Type B pancreatic cell (in vitro differentiated cells): ENCODE measurements around the gene PDXK. TPM values are rescaled to one million over a fixed set of nuclear protein-coding genes. Genes with fewer than 3 reads are reported as not detected.
A peak's percentile ranks its signal among the peaks of the same experiment; 100 is the strongest.

Source experiments
- DNase-seq: peaks from one replicate; pipeline ENCODE4 v3.0.0; 2021; ENCODE audit warnings: mixed read lengths; ENCODE audit not compliant: unreplicated experiment; ENCODE audit errors: extremely low spot score
- H3K27ac Mint-ChIP-seq: 2 replicates; pipeline ENCODE4 v1.8.0; 2021; ENCODE audit warnings: mild to moderate bottlenecking, mixed read lengths
- H3K27me3 Mint-ChIP-seq: 2 replicates; pipeline ENCODE4 v1.8.0; 2021; ENCODE audit warnings: mixed read lengths
- H3K36me3 Mint-ChIP-seq: 2 replicates; pipeline ENCODE4 v1.8.0; 2021; ENCODE audit warnings: mixed read lengths
- H3K4me1 Mint-ChIP-seq: one replicate; pipeline ENCODE4 v1.8.0; 2021; ENCODE audit warnings: mixed read lengths; ENCODE audit not compliant: unreplicated experiment
- H3K4me3 Mint-ChIP-seq: 2 replicates; pipeline ENCODE4 v1.8.0; 2021; ENCODE audit warnings: mild to moderate bottlenecking, mixed read lengths
- H3K9me3 Mint-ChIP-seq: 2 replicates; pipeline ENCODE4 v1.8.0; 2021; ENCODE audit warnings: mixed read lengths
- total RNA-seq: library from RNA; stranded (reverse); gene quantifications from 2 replicates; pipeline ENCODE4 v1.2.1, GENCODE V29; 2021; ENCODE audit warnings: low replicate concordance
- TF ChIP-seq, protein P1 (sequence below): fragments of 200-600 bp; sonication (generic); conservative IDR thresholded peaks from 2 replicates; pipeline ENCODE4 v1.5.0; 2021; ENCODE audit warnings: antibody characterized with exemption, mild to moderate bottlenecking

The PDXK gene
- total RNA-seq, 1 donor from 2014 or later: 94.4 TPM

DNA sequence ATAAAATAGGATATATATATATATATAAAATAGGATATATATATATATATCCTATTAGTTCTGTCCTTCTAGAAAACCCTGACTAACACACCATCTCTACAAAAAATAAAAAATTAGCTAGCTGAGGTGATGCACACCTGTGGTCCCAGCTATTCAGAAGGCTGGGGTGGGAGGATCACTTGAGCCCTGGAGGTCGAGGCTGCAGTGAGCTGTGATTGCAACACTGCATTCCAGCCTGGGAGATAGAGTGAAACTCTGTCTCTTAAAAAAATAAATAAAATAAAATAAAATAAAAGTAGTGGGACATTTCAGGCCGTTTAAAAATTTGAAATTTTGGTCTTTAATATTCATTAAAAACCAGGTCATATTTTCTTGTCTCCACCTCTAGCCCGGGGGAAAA is 66.2 kb downstream of the PDXK start:
- TF ChIP-seq, protein P1, sequence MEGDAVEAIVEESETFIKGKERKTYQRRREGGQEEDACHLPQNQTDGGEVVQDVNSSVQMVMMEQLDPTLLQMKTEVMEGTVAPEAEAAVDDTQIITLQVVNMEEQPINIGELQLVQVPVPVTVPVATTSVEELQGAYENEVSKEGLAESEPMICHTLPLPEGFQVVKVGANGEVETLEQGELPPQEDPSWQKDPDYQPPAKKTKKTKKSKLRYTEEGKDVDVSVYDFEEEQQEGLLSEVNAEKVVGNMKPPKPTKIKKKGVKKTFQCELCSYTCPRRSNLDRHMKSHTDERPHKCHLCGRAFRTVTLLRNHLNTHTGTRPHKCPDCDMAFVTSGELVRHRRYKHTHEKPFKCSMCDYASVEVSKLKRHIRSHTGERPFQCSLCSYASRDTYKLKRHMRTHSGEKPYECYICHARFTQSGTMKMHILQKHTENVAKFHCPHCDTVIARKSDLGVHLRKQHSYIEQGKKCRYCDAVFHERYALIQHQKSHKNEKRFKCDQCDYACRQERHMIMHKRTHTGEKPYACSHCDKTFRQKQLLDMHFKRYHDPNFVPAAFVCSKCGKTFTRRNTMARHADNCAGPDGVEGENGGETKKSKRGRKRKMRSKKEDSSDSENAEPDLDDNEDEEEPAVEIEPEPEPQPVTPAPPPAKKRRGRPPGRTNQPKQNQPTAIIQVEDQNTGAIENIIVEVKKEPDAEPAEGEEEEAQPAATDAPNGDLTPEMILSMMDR: no peak
- H3K9me3 Mint-ChIP-seq: no peaks in the 10 kb centered on the region
- no peak for DNase-seq
- no peaks in the 10 kb centered on the region for H3K4me1 Mint-ChIP-seq
- H3K27me3 Mint-ChIP-seq: no peaks in the 10 kb centered on the region
- no peaks in the 10 kb centered on the region for H3K36me3 Mint-ChIP-seq
- no peak overlapping the region for H3K27ac Mint-ChIP-seq
- no peak overlapping the region for H3K4me3 Mint-ChIP-seq

DNA sequence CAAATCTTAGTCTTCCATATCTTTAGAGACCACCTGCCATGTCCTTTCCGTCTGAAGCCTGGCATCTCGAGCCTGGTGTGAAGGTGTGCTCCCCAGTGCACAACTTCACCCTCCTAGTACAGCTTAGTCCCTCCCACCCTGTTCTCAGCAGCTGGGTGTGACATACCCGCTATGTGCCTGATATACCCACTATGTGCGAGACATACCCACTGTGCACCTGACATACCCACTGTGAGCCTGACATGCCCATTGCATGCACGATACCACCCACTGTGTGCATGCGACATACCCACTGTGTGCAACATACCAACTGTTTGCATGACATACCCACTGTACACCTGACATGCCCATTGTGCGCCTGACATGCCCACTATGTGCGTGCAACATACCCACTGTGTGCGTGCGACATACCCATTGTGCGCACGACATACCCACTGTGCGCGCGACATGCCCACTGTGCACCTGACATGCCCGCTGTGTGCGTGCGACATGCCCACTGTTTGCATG is 67.4 kb downstream of the PDXK start:
- H3K4me3 Mint-ChIP-seq: peak overlapping the region; percentile 79
- TF ChIP-seq, protein P1: no peak
- no peaks in the 10 kb centered on the region for H3K9me3 Mint-ChIP-seq
- no peaks in the 10 kb centered on the region for H3K36me3 Mint-ChIP-seq
- DNase-seq: no peak
- H3K4me1 Mint-ChIP-seq: peaks cover 8% of the 10 kb centered on the region
- no peaks in the 10 kb centered on the region for H3K27me3 Mint-ChIP-seq
- peak overlapping the region; percentile 71 for H3K27ac Mint-ChIP-seq

DNA sequence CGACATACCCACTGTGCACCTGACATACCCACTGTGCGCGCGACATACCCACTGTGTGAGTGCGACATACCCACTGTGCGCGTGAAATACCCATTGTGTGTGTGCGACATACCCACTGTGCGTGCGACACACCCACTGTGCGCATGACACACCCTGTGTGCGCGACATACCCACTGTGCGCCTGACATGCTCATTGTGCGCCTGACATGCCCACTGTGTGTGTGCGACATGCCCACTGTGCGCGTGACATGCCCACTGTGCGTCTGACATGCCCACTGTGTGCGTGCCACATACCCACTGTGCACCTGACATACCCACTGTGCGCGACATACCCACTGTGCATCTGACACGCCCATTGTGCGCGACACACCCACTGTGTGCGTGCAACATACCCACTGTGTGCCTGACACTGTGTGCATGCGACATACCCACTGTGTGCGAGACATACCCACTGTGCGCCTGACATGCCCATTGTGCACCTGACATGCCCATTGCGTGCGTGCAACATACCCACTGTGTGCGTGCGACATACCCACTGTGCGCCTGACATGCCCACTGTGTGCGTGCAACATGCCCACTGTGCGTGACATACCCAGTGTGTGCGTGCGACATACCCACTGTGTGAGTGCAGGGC is 68.0 kb downstream of the PDXK start:
- Mint-ChIP-seq H3K36me3 (peaks cover 2% of the 10 kb centered on the region), H3K4me3 (no peak overlapping the region), H3K27me3 (no peaks in the 10 kb centered on the region), H3K9me3 (no peaks in the 10 kb centered on the region), H3K4me1 (peaks cover 10% of the 10 kb centered on the region), H3K27ac (no peak overlapping the region)
- TF ChIP-seq, protein P1: no peak
- DNase-seq: no peak

DNA sequence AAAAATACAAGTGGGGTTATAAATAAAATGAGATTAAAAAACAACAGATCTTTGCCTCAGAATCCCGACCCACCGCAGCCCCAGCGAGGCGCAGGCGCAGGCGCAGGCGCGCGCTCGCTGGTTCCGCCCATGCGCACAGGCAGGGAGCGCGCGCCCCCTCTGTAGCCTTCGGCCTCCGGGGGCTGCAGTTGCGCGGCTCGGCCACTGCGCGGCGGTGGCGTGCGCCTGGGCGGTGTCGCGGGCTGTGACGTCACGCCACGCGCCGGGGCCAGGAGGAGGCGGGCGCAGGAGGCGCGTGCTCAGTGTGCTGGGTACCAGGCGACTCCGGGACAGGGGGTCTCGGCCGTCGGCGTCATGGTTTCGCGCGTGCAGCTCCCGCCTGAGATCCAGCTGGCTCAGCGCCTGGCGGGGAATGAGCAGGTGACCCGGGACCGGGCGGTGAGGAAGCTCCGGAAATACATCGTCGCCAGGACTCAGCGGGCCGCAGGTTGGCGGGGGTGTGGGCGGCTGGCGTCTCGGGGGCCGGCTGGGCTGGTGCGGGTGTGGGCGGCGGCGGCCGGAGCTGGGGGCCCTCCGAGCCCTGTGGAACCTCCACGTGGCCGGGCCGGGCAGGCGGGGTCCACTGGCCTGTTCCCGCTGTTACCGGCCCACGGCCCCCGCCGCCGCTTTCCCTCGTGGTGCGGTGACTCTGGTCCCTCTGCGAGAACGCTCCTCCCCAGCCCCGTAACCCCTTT is 70.5 kb downstream of the PDXK start, which contains the start of gene RRP1:
Gene RRP1, plus strand, starts transcription at position 302 of the 734 bp plus-strand sequence. Its CDS starts 53 bp downstream, at position 355.
- peaks cover 13% of the 10 kb centered on the region for H3K4me1 Mint-ChIP-seq
- H3K36me3 Mint-ChIP-seq: peaks cover 8% of the 10 kb centered on the region
- TF ChIP-seq, protein P1: peak; percentile 97
- H3K27me3 Mint-ChIP-seq: no peaks in the 10 kb centered on the region
- peak within 1 kb of the TSS; percentile 88 for H3K27ac Mint-ChIP-seq
- no peaks in the 10 kb centered on the region for H3K9me3 Mint-ChIP-seq
- H3K4me3 Mint-ChIP-seq: peak within 1 kb of the TSS; percentile 96
- peak; percentile 98 for DNase-seq

DNA sequence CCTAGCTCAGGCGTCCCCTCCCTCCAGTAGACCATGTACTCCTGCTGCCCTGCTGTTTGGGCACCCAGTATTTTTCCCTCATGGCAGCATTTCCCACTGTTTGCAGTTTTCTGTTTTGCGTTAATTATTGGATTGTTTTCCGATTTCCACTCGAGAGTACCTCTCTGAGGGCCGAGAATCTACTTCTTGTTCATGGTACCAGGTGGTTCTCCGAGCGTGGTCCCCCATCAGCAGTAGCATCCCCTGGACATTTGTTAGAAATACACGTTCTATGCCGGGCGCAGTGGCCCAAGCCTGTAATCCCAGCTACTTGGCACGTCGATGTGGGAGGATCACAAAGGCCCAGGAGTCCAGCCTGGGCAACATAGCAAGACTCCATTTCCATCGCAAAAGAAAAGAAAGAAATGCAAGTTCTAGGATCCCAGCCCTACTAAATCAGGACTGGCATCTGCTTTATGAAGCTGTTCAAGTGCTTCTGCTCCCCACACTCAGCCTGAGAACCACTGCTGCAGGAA is 71.1 kb downstream of the PDXK start:
- peaks cover 13% of the 10 kb centered on the region for H3K4me1 Mint-ChIP-seq
- H3K4me3 Mint-ChIP-seq: peak overlapping the region; percentile 96
- TF ChIP-seq, protein P1: no peak
- H3K27me3 Mint-ChIP-seq: no peaks in the 10 kb centered on the region
- no peaks in the 10 kb centered on the region for H3K9me3 Mint-ChIP-seq
- peak overlapping the region; percentile 88 for H3K27ac Mint-ChIP-seq
- no peak for DNase-seq
- peaks cover 9% of the 10 kb centered on the region for H3K36me3 Mint-ChIP-seq
